Transverse colon (tissue), 4 donors: ENCODE measurements around the gene SLC24A4.

Source experiments
- CTCF ChIP-seq, 5 experiments: fragments of 200-600 bp in 3 of 5; fragments of 450-650 bp in 2 of 5; sonication (generic) in 3 of 5; IDR thresholded peaks; 1 replicate in 2 of 5; 2 replicates in 3 of 5; pipeline ENCODE4 v1.5.1; 2016 to 2017; ENCODE audit warnings: antibody characterized with exemption in 5 of 5, inconsistent platforms in 3 of 5, mild to moderate bottlenecking in 2 of 5, moderate library complexity in 1 of 5
- EP300 ChIP-seq: sonication (generic); formaldehyde crosslinking; IDR thresholded peaks from one replicate; pipeline ENCODE4 v1.6.1; 2017; ENCODE audit warnings: antibody characterized with exemption, low read depth
- POLR2A ChIP-seq: fragments of 450-650 bp; IDR thresholded peaks from one replicate; pipeline ENCODE4 v1.6.1; 2016; ENCODE audit warnings: antibody characterized with exemption, mild to moderate bottlenecking, moderate library complexity
- POLR2AphosphoS5 ChIP-seq, 3 donors: sonication (generic); formaldehyde crosslinking; IDR thresholded peaks; one replicate each; pipeline ENCODE4 v1.6.1; 2016; ENCODE audit warnings: antibody characterized with exemption in 3 of 3

- TF ChIP-seq CTCF (IDR thresholded peaks at IDR 0.05): no peak
- no peak for TF ChIP-seq POLR2A
- no peak for TF ChIP-seq POLR2AphosphoS5 (IDR thresholded peaks at IDR 0.05)
- TF ChIP-seq EP300: no peak
Measured at GRCh38 chr14:92464156-92464555, 141.2 kb downstream of the SLC24A4 start.
